HK-2 (cell line): Measurements from ENCODE around the gene FOXN3.

ENCODE experiments used
- DNase-seq: peaks from one replicate; pipeline ENCODE4 v3.0.0-alpha.2; 2018; ENCODE audit not compliant: unreplicated experiment

Gene FOXN3

GRCh38 chr14:89408907-89409700 lies 7.9 kb downstream of the FOXN3 start:
- no peak for DNase-seq

GRCh38 chr14:89407856-89408255 lies 9.2 kb downstream of the FOXN3 start:
- no peak for DNase-seq

GRCh38 chr14:89406941-89407340 lies 10.1 kb downstream of the FOXN3 start:
- DNase-seq: no peak

GRCh38 chr14:89406361-89406760 lies 10.7 kb downstream of the FOXN3 start:
- DNase-seq: no peak

- DNase-seq: no peak
Measured at GRCh38 chr14:89405712-89406111, 11.3 kb downstream of the FOXN3 start.

GRCh38 chr14:89402363-89402762 lies 14.7 kb downstream of the FOXN3 start:
- DNase-seq: no peak

- no peak for DNase-seq
Measured at GRCh38 chr14:89401761-89402160, 15.3 kb downstream of the FOXN3 start.

- no peak for DNase-seq
Measured at GRCh38 chr14:89401241-89401640, 15.8 kb downstream of the FOXN3 start.

GRCh38 chr14:89400529-89400928 lies 16.5 kb downstream of the FOXN3 start:
- no peak for DNase-seq

- DNase-seq: no peak
Measured at GRCh38 chr14:89399594-89400068, 17.4 kb downstream of the FOXN3 start.

GRCh38 chr14:89399157-89399556 lies 17.9 kb downstream of the FOXN3 start:
- DNase-seq: no peak

- no peak for DNase-seq
Measured at GRCh38 chr14:89397569-89398230, 19.3 kb downstream of the FOXN3 start.

GRCh38 chr14:89394972-89395371 lies 22.1 kb downstream of the FOXN3 start:
- DNase-seq: no peak

- no peak for DNase-seq
Measured at GRCh38 chr14:89393222-89393745, 23.7 kb downstream of the FOXN3 start.

GRCh38 chr14:89392181-89392580 lies 24.9 kb downstream of the FOXN3 start:
- no peak for DNase-seq

- DNase-seq: no peak
Measured at GRCh38 chr14:89391556-89391955, 25.5 kb downstream of the FOXN3 start.

- DNase-seq: no peak
Measured at GRCh38 chr14:89391123-89391522, 25.9 kb downstream of the FOXN3 start.

- DNase-seq: no peak
Measured at GRCh38 chr14:89388853-89389252, 28.2 kb downstream of the FOXN3 start.

GRCh38 chr14:89387922-89388685 lies 28.9 kb downstream of the FOXN3 start:
- no peak for DNase-seq

- no peak for DNase-seq
Measured at GRCh38 chr14:89386212-89386886, 30.7 kb downstream of the FOXN3 start.

GRCh38 chr14:89384636-89385035 lies 32.4 kb downstream of the FOXN3 start:
- no peak for DNase-seq

GRCh38 chr14:89384023-89384422 lies 33.0 kb downstream of the FOXN3 start:
- no peak for DNase-seq
